HepG2 (cell line): Measurements from ENCODE around the gene OTC. TPM values are rescaled to one million over a fixed set of nuclear protein-coding genes. Genes with fewer than 3 reads are reported as not detected.

Experiments
- ARNT2 ChIP-seq: sonication (generic); formaldehyde crosslinking; IDR thresholded peaks from 2 replicates; pipeline ENCODE4 v1.8.0; 2022; ENCODE audit warnings: mild to moderate bottlenecking, low read depth, missing genetic modification reagents, moderate library complexity
- EEA1 ChIP-seq: sonication (generic); formaldehyde crosslinking; IDR thresholded peaks from 2 replicates; pipeline ENCODE4 v1.5.1; 2020; ENCODE audit warnings: mild to moderate bottlenecking, missing genetic modification reagents, borderline replicate concordance
- KDM1A ChIP-seq: IDR thresholded peaks from 2 replicates; pipeline ENCODE4 v1.6.1; 2016; ENCODE audit warnings: missing compliant biosample characterization
- MIER3 ChIP-seq: IDR thresholded peaks from 2 replicates; pipeline ENCODE4 v1.6.1; 2016; ENCODE audit warnings: missing compliant biosample characterization, borderline replicate concordance
- NFIB ChIP-seq: sonication (generic); formaldehyde crosslinking; IDR thresholded peaks from 2 replicates; pipeline ENCODE4 v1.9.0; 2021; ENCODE audit warnings: missing genetic modification reagents, mild to moderate bottlenecking, borderline replicate concordance
- NFIC ChIP-seq: IDR thresholded peaks from 2 replicates; pipeline ENCODE4 v1.6.1; 2012; ENCODE audit warnings: mild to moderate bottlenecking, low read length, inconsistent platforms
- POGZ ChIP-seq: sonication (generic); formaldehyde crosslinking; IDR thresholded peaks from 2 replicates; pipeline ENCODE4 v1.4.0; 2020; ENCODE audit warnings: mild to moderate bottlenecking, missing genetic modification reagents
- TBX3 ChIP-seq: fragments of 450-650 bp; IDR thresholded peaks from 2 replicates; pipeline ENCODE4 v1.6.1; 2017; ENCODE audit warnings: antibody characterized with exemption, mild to moderate bottlenecking, inconsistent platforms, borderline replicate concordance
- TEAD3 ChIP-seq: optimal IDR thresholded peaks from 2 replicates; pipeline ENCODE3; 2016; ENCODE audit warnings: borderline replicate concordance
- ZNF292 ChIP-seq: sonication (generic); formaldehyde crosslinking; IDR thresholded peaks from 2 replicates; pipeline ENCODE4 v1.8.1; 2022; ENCODE audit warnings: mild to moderate bottlenecking, low read depth, missing genetic modification reagents, borderline replicate concordance
- ZNF577 ChIP-seq: sonication (generic); formaldehyde crosslinking; IDR thresholded peaks from 2 replicates; pipeline ENCODE4 v1.4.0; 2020; ENCODE audit warnings: mild to moderate bottlenecking, low read depth, missing genetic modification reagents, borderline replicate concordance
- ZNF768 ChIP-seq: sonication (generic); formaldehyde crosslinking; IDR thresholded peaks from 2 replicates; pipeline ENCODE4 v1.4.0; 2020; ENCODE audit warnings: missing genetic modification reagents
- polyA plus RNA-seq, 8 experiments: library from polyadenylated mRNA; depleted of rRNA in 3 of 8; stranded (reverse) in 7 of 8; unstranded in 1 of 8; fragments of >200 nt; fragmentation: Illumina TruSeq in 4 of 8; extraction: Trizol in 4 of 8; gene quantifications; 2 replicates each; pipeline versions ENCODE4 v1.2.1 to v1.2.3, GENCODE V29; 2011 to 2016; ENCODE audit warnings: low read depth in 4 of 8, missing spikeins in 1 of 8, mixed read lengths in 1 of 8; ENCODE audit not compliant: insufficient read depth in 1 of 8
- total RNA-seq, 5 experiments: library from RNA; depleted of rRNA; stranded (reverse); fragments of >200 nt; fragmentation: Illumina TruSeq; extraction: Trizol; gene quantifications; 2 replicates each; pipeline ENCODE4 v1.2.3, GENCODE V29; 2016; ENCODE audit warnings: low read depth in 1 of 5
- TF ChIP-seq, protein P1 (sequence below): sonication (generic); formaldehyde crosslinking; IDR thresholded peaks from 2 replicates; pipeline ENCODE4 v1.4.0; 2020; ENCODE audit warnings: missing genetic modification reagents
- TF ChIP-seq, protein P2 (sequence below): sonication (generic); formaldehyde crosslinking; IDR thresholded peaks from 2 replicates; pipeline ENCODE4 v1.4.0; 2020; ENCODE audit warnings: mild to moderate bottlenecking, missing genetic modification reagents
- TF ChIP-seq, protein P3 (sequence below): sonication (generic); formaldehyde crosslinking; IDR thresholded peaks from 2 replicates; pipeline ENCODE4 v1.4.0; 2020; ENCODE audit warnings: missing genetic modification reagents
- TF ChIP-seq, protein P4 (sequence below): sonication (generic); formaldehyde crosslinking; IDR thresholded peaks from 2 replicates; pipeline ENCODE4 v1.5.1; 2020; ENCODE audit warnings: missing genetic modification reagents, mild to moderate bottlenecking, borderline replicate concordance
- TF ChIP-seq, protein P5 (sequence below): IDR thresholded peaks from 2 replicates; pipeline ENCODE4 v1.6.1; 2016; ENCODE audit warnings: mild to moderate bottlenecking, missing biosample characterization, missing genetic modification reagents
- TF ChIP-seq, protein P6 (sequence below): sonication (generic); formaldehyde crosslinking; IDR thresholded peaks from 2 replicates; pipeline ENCODE4 v1.4.0; 2020; ENCODE audit warnings: missing genetic modification reagents

OTC gene
- total and polyA plus RNA-seq, 2 of the 13 experiments (the other 11 are each of a cell fraction or from before 2014, with no cell fraction given), result 0.04 to 1.8 TPM

DNA sequence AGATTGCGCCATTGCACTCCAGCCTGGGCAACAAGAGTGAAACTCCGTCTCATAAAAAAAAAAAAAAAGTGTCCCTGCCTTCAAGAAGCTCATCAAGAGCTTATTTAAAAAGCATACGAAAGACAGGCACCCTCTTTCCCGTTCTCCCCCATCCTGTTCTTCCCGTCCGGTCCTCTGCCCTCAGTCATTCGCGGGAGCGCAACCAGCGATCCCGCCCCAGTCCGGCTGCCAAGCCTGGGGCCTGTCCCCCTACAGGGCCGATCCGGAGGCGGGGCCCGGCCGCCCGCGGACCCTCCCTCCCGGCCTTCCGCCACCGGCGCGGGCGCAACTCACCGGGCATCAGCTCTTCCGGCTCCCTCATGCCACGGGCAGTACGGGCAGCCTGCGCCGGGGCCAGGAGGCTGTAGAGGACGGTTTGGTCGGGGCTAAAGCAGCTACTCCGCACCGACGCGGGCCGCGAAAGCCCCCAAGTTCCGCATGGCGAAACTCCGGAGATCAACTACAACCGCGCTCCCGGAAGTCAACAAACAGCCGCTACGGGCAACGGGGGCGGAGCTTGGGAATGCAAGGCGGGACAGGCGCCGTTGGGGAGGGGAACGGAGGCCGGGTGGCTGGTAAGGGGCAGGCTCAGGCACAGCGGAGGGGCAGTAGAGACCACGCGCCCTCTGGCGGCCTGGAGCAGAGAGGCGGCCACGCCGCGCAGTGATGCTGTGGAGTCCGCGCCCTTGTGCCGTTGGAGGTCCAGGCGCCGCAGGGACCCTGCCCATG lies 25.2 kb upstream of the OTC start, which contains the start of gene RPGR (continued):
- TF ChIP-seq, protein P1, sequence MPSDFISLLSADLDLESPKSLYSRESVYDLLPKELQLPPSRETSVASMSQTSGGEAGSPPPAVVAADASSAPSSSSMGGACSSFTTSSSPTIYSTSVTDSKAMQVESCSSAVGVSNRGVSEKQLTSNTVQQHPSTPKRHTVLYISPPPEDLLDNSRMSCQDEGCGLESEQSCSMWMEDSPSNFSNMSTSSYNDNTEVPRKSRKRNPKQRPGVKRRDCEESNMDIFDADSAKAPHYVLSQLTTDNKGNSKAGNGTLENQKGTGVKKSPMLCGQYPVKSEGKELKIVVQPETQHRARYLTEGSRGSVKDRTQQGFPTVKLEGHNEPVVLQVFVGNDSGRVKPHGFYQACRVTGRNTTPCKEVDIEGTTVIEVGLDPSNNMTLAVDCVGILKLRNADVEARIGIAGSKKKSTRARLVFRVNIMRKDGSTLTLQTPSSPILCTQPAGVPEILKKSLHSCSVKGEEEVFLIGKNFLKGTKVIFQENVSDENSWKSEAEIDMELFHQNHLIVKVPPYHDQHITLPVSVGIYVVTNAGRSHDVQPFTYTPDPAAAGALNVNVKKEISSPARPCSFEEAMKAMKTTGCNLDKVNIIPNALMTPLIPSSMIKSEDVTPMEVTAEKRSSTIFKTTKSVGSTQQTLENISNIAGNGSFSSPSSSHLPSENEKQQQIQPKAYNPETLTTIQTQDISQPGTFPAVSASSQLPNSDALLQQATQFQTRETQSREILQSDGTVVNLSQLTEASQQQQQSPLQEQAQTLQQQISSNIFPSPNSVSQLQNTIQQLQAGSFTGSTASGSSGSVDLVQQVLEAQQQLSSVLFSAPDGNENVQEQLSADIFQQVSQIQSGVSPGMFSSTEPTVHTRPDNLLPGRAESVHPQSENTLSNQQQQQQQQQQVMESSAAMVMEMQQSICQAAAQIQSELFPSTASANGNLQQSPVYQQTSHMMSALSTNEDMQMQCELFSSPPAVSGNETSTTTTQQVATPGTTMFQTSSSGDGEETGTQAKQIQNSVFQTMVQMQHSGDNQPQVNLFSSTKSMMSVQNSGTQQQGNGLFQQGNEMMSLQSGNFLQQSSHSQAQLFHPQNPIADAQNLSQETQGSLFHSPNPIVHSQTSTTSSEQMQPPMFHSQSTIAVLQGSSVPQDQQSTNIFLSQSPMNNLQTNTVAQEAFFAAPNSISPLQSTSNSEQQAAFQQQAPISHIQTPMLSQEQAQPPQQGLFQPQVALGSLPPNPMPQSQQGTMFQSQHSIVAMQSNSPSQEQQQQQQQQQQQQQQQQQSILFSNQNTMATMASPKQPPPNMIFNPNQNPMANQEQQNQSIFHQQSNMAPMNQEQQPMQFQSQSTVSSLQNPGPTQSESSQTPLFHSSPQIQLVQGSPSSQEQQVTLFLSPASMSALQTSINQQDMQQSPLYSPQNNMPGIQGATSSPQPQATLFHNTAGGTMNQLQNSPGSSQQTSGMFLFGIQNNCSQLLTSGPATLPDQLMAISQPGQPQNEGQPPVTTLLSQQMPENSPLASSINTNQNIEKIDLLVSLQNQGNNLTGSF (CRISPR knock-in tag), result no peak
- TF ChIP-seq ZNF292 (CRISPR knock-in tag) (no peak), ZNF577 (CRISPR knock-in tag) (no peak), ARNT2 (no peak), ZNF768 (CRISPR knock-in tag) (no peak), MIER3 (CRISPR knock-in tag) (no peak), NFIC (no peak), POGZ (CRISPR knock-in tag) (peak; percentile 89), TEAD3 (CRISPR knock-in tag) (peak; percentile 61), NFIB (CRISPR knock-in tag) (no peak), KDM1A (CRISPR knock-in tag) (no peak), EEA1 (0 out of 2 replicates have a peak, but pooled peaks have one; percentile 39), TBX3 (no peak)
- TF ChIP-seq, protein P2, sequence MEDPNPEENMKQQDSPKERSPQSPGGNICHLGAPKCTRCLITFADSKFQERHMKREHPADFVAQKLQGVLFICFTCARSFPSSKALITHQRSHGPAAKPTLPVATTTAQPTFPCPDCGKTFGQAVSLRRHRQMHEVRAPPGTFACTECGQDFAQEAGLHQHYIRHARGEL (CRISPR knock-in tag), result no peak
- TF ChIP-seq, protein P3, sequence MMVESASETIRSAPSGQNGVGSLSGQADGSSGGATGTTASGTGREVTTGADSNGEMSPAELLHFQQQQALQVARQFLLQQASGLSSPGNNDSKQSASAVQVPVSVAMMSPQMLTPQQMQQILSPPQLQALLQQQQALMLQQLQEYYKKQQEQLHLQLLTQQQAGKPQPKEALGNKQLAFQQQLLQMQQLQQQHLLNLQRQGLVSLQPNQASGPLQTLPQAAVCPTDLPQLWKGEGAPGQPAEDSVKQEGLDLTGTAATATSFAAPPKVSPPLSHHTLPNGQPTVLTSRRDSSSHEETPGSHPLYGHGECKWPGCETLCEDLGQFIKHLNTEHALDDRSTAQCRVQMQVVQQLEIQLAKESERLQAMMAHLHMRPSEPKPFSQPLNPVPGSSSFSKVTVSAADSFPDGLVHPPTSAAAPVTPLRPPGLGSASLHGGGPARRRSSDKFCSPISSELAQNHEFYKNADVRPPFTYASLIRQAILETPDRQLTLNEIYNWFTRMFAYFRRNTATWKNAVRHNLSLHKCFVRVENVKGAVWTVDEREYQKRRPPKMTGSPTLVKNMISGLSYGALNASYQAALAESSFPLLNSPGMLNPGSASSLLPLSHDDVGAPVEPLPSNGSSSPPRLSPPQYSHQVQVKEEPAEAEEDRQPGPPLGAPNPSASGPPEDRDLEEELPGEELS (CRISPR knock-in tag), result peak; percentile 45; the same call in 1 of the 2 replicates
- TF ChIP-seq, protein P4, sequence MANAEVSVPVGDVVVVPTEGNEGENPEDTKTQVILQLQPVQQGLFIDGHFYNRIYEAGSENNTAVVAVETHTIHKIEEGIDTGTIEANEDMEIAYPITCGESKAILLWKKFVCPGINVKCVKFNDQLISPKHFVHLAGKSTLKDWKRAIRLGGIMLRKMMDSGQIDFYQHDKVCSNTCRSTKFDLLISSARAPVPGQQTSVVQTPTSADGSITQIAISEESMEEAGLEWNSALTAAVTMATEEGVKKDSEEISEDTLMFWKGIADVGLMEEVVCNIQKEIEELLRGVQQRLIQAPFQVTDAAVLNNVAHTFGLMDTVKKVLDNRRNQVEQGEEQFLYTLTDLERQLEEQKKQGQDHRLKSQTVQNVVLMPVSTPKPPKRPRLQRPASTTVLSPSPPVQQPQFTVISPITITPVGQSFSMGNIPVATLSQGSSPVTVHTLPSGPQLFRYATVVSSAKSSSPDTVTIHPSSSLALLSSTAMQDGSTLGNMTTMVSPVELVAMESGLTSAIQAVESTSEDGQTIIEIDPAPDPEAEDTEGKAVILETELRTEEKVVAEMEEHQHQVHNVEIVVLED (CRISPR knock-in tag), result peak; percentile 51; the same call in 1 of the 2 replicates
- TF ChIP-seq, protein P5, sequence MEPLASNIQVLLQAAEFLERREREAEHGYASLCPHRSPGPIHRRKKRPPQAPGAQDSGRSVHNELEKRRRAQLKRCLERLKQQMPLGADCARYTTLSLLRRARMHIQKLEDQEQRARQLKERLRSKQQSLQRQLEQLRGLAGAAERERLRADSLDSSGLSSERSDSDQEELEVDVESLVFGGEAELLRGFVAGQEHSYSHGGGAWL, result no peak
- TF ChIP-seq, protein P6, sequence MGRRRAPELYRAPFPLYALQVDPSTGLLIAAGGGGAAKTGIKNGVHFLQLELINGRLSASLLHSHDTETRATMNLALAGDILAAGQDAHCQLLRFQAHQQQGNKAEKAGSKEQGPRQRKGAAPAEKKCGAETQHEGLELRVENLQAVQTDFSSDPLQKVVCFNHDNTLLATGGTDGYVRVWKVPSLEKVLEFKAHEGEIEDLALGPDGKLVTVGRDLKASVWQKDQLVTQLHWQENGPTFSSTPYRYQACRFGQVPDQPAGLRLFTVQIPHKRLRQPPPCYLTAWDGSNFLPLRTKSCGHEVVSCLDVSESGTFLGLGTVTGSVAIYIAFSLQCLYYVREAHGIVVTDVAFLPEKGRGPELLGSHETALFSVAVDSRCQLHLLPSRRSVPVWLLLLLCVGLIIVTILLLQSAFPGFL (CRISPR knock-in tag), result no peak
